Glomerular visceral epithelial cell (primary cell): Measurements from ENCODE around the gene RTTN.
A peak's percentile ranks its signal among the peaks of the same experiment; 100 is the strongest.
"Not testable (repeated sequence)": the region's sequence is repeated elsewhere in the genome, so short reads cannot be mapped to it uniquely, and the experiment has no call there.

ENCODE experiments used
- DNase-seq: peaks from one replicate; pipeline ENCODE4 v3.0.0-alpha.2; 2016; ENCODE audit errors: extremely low spot score

The RTTN gene, protein sequence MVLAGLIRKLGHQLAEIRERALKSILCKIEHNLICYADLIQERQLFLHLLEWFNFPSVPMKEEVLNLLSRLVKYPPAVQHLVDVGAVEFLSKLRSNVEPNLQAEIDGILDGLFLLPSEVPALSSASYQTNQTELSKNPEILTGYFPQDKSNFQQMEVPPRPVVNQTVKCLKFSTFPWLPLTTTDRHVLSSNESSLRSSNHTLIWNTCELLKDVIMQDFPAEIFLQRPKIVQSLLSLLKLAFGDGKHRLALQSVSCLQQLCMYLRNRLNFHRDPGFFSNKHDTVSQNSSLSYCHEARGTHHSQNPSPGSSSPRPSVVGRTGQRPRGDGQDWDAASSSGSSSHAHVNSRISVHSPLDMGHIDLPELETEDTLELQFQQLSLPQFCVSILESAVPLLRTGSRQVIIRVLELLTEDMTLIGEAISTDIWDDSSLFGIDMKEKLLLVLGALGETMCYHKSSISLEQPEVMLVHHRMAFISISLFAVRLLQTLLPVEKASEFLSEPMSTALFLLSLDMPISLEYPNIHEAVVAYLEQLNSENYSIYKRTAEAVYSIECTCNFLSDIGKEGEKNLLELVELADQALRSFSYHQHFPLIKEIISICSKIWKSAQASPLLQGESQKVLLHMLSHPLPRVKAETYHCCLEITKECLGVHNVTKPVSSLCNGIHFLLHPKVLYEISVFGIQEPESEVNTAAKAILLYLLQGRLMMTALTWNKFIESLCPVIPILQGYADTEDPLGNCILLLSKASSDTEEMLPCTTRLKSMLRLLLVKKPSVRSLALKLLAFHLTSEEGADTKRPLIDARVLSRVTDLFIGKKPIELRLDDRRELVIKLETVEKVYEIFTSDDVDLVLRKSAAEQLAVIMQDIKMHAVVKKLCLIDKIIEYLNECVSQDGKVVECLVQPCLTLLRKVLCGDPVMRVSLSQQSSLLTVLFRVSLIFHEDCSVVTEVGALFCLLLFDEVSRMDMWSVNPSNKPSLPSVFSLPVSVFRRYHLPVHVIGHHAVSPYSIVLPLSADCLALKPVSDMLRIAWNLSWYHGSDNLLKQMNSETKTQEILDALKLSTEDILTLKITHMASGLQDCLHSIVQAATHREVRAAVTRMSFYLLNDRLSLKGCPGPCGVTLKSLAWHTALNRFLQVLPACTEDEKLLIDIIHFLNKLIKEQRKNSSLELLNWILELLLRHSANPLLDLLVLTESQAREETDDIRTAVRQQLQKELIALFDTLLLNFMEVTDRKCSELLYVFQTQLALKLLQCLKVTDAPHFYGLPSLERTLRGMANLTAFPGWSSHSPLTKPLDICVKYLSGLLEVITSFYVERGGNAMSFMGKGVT (N-terminal part only)

DNA sequence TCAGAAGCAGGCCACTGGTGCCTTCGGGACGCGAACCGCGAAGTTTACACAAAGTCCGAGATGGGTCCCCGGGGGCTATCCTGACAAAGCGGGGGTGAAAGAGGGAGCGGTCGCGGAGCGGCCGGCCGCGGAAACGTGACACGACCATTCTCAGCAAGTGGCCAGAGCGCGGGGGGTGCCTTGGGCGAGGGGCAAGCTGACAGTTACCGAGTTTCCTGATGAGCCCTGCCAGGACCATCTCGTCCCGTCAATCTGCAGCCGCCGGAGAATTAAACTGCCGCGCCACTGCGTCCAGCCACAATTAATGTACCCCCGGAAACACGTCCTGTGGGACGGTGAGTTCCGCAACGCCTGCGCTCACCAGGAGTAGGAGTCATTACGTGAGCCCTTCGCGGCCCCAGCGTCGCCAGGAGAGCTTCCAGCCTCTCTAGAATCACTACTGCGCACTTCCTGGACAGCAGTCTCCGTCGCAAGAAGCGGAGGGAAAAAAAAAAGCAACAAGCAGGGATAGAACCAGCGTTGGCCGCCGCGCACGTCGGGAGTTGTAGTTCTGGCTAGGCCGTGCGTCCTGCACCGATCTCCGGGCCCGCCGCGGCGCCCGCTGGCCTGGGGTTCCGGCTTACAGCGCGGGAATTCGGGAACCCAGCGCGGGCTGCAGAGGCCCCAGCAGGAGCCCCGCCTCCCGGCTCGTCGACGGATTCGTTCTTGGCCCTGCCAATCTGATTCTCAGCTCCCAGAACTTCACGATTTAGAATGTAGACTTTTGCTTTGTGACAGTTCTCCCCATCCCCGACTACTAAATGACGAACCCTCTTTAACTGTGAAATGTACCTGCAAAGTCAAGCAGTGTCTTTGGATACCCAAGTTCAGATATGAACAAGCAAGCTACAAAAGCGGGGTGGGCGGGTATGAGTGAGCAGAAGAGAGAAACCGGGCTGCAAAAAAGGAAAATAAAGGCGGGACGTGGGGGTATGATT, at the start of gene RTTN:
TSS of gene RTTN (minus strand) at position 267 of the 977 bp plus-strand sequence. CDS start at position 238, 29 bp downstream.
- peak; percentile 97 for DNase-seq

DNA sequence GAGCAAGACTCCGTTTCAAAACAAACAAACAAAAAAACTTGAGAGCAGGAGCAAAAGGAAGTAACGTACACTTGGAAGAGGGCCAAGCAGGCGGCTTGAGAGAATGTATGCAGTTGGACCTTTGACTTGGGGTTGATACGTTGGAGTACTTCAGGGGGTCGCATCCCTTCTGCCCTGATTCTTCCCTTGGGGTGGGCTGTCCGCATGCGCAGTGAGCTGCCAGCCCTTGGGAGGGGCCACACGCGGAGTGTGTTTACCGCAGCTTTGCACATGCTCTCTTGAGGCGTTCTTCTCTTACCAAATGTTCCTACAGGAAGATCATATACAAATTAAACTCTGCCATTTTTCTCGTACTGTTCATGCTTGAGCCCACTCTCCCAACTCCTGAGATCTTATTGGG, 45.3 kb upstream of the RTTN start:
- no peak for DNase-seq

DNA sequence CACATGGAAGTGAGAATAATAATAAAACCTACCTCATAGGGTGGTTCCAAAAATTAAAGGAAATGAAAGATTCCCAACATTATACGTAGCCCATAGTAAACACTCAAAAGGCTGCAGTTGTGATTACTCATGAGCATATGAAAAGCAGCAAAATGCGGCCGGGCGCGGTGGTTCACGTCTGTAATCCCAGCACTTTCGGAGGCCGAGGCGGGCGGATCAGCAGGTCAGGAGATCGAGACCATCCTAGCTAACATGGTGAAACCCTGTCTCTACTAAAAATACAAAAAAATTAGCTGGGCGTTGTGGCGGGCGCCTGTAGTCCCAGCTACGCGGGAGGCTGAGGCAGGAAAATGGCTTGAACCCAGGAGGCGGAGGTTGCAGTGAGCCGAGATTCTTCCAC, 44.4 kb upstream of the RTTN start:
- not testable (repeated sequence) for DNase-seq

DNA sequence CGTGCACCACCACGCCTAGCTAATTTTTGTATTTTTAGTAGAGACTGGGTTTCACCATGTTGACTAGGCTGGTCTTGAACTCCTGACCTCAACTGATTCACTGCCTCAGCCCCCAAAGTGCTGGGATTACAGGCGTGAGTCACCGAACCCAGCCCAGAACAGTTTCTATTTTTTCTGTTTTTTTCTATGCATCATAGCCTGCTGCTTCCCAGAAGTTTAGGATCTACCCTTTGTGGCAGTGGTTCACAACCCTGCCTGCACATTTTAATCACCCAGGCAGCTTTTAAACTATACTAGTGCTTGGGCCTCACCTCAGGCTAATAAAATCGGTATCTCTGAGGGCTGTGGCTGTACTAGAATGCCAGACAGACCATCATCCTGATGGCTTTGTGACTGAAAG, 43.6 kb upstream of the RTTN start:
- DNase-seq: peak; percentile 15

DNA sequence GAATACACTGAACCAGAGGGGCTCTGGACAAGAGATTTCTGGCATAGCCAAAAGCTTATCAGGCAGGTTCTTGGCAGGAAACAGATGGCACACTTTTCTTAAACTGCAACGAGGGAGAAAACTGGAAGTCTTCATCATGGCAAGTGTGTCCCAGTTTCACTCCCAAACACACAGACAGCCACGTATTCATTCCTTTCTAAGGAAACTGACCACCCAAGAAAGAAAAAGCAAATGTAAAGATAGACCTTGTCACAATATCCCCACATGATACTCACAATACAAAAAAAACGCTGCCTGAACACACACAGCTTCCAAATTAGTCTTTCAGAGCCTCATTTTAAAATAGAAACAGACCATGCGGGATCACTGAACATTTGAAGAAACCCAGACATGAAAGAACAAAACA, 40.6 kb upstream of the RTTN start:
- no peak for DNase-seq

DNA sequence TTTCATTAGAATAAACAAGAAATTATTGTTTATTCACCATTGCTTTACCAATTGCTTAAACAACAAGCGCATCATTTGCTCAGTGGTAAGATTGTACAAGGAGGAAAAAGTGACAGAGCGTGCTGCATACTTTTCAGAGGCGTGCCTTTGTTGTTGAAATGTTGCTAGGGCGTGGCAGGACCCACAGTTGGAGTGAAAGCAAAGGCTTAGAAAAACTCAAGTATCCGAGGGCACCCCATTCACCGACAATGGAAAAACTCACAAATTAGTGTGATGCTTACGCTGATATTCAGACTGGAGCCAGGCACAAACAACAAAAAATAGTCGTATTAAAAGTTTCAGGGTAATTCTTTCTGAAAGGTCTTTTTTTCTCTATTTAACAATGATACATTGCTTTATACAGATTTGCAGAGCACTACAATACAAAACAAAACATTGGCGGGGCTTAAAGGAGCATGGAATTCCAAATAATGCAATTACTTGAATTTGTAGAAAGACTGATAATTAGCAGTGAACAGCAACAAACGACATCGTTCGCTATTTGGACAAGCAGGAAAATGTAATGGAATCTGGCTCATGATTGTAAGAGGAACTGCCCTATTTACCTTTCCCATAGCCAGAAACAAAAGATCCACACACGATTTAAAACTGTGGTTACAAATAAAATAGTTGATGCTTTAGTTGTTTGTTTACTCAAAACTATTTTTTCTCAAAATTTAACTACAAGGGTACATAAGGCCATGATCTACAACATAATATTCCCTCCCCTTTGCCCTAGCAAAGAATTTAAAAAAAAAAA, 37.8 kb upstream of the RTTN start:
- no peak for DNase-seq

DNA sequence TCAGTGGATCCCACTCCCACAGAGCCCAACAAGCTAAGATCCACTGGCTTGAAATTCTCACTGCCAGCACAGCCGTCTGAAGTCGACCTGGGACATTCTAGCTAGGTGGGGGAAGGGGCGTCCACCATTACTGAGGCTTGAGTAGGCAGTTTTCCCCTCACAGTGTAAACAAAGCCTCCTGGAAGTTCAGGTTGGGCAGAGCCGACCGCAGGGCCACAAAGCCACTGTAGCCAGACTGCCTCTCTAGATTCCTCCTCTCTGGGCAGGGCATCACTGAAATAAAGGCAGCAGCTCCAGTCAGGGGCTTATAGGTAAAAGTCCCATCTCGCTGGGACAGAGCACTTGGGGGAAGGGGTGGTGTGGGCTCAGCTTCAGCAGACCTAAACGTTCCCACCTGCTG, 31.4 kb upstream of the RTTN start:
- DNase-seq: not testable (repeated sequence)

DNA sequence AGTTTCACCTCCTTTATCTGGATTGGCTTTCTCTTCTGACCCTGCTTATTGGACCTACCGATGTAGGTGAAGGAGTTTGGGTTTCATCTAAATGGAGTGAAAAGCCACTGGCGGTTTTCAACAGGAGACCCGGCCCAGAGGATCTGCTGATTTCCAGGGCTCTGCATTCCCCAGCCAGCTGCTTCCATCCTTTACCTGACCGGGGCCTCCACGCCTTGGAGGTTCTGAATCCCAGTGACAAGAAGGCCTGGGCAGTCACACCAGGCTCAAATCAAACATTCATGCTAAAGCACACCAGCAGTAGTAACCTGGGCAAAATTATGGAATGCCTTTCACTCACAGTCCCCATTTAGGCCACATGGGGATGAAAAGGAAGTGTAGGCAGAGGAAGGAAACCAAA, 30.0 kb upstream of the RTTN start:
- no peak for DNase-seq

DNA sequence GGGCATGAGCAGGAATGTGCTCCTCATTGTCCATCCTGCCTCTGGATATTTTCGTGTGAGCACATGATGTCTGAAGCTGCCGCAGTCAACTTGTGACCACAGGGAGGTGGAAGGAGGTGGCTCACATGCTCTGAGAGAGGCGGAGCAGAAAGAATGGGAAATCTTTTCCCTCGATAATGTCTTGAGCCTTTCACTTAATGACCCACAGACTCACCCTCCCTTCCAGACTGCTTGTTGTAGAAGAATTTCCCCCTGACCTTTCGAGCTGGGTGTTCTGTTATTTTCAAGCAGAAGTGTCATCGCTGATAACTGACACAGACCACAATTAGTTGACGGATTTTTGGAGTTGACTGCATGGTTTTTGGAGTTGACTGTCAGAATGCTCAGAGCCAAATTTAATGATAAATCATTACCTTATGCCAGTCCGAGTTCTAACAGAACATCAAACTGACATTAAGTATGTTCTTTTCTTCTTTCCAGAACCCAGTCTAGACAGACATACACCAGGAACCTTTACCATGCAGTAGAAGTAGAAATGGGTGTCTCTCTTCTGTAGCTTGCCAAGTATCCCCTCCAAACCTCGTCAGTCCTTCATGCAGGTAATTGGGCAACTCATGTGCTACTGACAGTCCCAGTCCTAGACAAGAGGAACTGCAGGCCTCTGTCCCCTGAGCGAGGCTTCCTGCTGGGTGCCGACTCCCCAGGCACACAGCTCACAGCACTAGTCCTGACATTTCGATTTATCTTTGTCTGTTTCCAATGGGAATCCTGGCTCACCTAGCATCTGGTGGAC, 29.4 kb upstream of the RTTN start:
- DNase-seq: no peak

DNA sequence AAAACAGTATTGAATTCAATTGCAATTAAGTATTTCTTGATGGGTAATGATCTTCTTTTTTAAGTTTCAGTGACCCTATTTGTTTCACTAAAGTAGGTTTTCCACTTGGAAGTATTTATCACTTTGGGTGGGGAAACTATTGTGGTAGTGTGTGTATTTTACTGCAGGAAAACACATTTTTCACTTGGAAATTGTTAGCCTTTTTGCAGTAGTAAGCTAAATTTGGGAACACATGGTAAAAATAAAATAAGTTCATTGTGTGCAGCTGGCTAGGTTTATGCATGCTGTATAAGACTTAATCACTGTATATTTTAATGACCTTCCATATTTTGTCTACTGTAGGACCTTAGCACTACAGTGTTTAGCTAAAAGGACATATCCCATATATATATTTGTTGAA, 28.5 kb upstream of the RTTN start:
- no peak for DNase-seq

DNA sequence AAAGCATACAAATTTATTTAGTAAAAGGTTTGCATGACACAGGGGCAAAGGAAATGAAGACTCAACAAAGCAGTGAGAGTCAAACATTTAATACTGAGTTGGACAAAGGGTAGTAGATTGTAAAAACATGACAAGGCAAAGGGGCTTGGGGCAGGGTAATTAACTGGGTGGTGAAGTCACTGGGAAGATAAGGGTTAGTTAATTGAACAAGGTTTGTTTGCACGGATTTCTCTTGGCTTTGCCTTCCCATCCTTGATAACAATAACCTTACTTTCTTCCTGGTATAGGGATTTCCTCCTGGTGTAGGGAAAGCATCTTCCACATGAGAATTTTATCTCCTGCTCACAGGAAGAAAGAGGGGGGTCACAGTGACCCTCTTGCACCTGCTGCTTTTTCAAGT, 26.8 kb upstream of the RTTN start:
- no peak for DNase-seq

DNA sequence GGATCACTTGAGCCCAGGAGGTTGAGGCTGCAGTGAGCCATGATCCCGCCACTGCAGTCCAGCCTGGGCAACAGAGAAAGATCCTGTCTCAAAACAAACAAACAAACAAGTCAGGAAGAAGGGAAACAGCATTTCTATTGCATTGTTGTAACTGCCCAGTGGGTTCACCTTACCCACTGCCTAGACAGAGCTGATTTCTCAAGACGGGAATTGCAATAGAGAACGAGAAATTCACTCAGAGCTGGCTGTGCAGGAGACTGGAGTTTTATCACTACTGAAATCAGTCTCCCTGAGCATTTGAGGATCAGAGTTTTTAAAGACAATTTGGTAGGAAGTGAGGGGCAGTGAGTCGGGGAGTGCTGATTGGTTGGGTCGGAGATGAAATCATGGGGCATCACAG, 24.2 kb upstream of the RTTN start:
- no peak for DNase-seq

DNA sequence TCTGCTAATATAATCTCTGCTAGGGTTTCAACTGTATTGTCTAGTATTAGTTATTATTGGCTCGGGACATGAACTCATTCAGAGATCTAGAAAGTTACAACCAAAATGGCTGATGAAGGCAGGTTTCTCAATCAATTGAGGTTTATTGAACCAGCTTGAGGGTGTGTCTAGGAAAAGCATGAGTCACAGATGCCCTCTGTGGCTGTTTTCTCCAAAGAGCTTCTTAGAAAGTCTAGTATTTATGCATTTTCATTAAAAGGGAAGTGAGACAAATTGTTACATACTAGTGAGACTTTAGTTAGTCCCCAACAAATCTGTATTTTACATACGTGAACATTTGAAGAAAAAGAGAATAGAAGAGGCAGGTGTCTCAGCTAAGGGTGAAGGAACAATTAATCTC, 23.0 kb upstream of the RTTN start:
- DNase-seq: no peak

DNA sequence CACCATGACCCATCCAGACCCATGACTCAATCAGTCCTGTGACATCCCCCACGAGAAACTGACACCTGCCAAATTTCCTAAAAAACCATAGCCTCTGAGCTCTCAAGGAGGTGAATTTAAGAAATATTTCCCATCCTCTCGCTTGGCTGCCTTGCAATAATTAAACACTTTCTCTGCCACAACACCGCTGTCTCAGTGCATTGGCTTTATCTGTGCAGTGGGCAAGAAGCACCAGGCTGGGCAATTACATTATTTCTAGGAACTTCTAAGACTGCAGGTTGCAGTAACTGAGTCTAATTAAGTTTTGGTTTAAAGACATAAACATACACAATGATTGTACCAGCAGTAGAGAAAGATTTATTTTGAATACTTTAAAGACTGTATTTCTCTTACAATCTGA, 22.0 kb upstream of the RTTN start:
- DNase-seq: no peak

DNA sequence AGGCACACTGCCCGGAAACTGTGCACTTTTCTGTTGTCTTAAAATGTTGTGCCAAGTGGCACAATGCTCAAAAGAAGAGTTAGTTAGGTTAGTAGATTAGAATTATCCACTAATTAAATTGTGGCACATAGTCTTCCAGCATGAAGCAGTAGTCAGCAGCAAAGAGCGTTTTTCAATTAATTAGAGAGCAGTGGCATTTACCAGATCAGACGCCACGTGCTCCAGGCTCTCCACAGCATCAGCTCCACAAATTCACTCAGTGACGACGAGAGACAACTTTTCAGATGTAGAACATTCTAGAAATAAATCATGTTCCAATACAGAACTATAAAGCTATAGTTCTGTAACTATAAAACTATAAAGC, 16.4 kb upstream of the RTTN start:
- no peak for DNase-seq

DNA sequence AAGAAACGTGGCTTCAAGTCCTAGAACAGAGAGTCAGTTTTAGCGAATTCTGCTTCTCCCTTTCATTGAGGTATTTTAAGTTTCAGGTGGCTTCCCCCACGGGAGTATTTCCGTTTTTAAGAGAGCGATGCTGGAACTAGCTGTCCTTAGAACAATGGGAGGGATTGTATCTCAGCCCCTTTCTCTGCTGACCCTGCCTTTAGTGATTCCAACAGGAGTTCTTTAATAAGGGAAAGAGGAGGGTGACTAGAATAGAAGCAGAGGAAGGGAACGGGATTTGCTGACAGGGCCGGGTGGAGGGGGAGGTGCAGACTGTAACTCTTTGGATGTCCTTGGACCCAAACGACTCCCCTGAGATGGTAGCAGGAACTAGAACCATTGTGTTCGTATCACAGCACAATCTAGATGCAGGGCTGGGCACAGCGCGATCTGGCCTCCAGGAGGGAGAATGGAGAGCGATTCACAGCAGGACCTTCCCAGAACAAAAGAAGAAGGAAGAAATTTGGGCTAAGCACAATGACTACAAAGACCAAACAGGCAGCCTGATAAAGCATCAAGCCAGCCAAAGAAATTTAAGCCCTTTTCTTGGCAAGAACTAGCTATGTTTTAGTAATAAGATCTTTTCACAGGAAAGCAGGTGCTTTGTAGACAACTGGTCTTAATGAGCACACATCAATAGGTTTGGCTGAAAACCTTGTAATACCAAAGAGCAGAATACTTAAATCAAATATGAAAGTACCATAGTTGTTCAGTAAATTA, 15.8 kb upstream of the RTTN start:
- DNase-seq: no peak

DNA sequence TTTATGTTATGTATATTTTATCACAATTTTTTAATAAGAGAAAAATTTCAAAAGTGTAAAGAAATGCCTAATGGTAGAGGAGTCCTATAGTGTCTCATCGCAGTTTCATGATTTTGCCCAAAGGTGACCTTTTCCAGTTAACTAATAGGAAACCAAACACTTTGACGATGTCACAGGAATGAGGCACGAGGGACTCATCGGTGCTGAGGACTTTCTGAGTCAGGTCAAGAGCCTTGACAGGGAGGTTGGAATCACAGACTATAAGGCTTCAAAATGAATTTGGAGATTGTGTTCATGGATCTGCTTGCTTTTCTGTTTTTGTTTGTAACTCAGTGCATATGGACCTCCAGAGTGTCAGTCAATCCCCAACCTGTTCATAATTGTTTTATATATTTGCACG, 15.1 kb upstream of the RTTN start:
- no peak for DNase-seq

DNA sequence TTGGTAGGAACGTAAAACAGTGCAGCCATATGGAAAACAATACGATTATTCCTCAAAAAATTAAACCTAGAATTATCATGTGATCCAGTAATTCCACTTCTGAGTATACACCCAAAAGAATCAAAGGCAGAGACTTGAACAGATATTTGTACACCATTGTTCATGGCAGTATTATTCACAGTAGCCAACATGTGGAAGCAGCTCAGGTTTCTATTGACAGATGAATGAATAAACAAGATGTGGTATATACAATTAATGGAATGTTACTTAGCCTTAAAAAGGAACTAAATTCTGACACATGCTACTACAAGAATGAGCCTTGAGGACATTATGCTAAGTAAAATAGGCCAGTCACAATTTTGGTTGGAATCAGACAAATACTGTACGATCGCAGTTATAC, 14.2 kb upstream of the RTTN start:
- no peak for DNase-seq

DNA sequence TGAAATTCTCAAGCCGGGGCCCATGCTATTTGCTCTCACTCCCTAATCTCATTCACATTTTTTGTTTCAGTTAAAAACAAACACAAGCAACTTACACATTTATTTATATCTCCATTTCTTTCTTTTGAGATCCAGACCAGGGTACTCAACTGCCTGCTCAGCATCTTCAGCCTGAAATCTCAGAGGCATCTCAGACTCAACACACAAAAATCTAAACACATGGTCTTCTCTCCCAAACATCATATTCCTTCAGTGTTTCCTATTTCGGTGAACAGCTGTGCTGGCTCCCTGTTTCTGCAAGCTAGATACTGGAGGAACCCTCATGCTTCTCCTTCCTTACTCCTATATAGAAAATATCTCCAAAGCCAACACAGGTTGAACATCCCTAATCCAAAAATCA, 11.3 kb upstream of the RTTN start:
- DNase-seq: no peak
